ENCODE measurements around the gene CCZ1B.
"Not testable (repeated sequence)": the region's sequence is repeated elsewhere in the genome, so short reads cannot be mapped to it uniquely, and the experiment has no call there.

The CCZ1B gene

DNA sequence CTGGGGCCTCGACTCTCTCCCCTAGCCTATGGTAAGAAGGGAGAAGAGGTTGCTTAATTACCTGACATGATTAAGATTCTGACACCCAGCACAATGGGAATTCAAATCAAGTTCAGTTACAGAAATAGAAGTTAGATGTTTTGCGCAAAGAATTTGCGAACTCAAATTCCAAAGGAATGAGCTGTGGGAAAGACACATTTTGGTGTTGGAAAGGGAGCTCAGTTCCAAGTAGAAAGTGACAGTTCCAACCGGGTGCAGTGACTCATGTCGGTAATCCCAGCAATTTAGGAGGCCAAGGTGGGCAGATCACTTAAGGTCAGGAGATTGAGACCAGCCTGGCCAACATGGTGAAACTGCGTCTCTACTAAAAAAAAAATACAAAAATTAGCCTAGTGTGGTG is 4.0 kb upstream of the CCZ1B start:
- not testable (repeated sequence) for DNase-seq

DNA sequence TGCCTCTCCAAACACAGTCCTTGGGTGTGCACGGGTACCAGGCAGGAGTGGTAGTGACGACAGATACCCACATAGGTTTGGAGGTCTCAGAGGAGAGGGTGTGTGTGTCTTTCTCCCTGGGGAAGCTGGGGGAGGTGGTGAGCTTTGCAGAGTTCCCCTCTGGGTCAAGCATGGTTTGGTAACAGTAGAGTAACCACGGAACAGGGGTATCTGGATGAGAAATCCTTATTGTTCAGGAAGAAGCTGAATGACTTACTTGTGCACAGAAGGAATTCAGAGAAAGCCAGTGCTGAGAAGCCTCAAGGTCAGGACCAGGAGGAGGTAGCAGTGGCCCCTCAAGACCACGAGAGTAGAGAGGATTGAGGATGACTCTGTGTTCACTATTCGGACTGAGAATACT is 3.5 kb upstream of the CCZ1B start:
- not testable (repeated sequence) for DNase-seq

- not testable (repeated sequence) for DNase-seq
These were observed 1.1 kb upstream of the CCZ1B start for GRCh38 chr7:6827180-6827579.

DNA sequence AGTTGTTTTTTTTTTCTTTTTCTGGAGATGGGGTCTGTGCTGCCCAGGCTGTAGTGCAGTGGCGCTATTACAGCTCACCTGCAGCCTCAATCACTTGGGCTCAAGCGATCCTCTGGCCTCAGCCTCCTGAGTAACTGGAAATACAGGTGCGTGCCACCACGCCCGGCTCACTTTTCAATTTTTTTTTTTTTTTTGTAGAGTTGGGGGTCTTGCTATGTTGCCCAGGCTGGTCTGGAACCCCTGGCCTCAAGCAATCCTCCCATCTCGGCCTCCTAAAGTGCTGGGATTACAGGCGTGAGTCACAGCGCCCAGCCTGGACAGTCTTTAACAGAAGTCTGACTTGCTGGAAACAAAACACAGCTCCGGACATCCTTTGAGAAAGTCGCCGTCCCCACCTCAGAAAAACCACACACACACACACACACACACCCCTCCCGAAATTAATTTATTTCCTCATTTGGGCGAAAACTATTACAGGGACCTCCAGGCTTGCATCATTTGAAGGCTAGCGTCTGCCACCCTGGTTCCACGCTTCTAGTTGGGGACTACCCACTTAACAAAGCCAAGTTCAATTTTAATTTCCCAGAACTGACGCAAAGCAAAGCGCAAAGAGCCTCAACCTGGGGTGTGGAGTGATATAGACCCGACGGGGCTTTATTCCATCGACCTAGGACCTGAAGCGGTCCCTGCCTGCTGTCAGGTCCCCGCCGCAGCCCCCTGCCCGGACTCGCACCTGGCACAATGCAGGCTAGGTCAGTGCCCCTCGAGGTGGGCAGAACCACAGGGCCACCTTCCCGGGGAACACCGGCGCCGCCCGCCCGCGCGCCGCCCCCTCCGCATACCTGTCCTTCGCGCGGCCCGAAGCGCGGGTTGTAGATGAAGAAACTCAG is 594 bp downstream of the CCZ1B start:
- not testable (repeated sequence) for DNase-seq

GRCh38 chr7:6821622-6822021 is 4.5 kb downstream of the CCZ1B start:
- DNase-seq: not testable (repeated sequence)

DNA sequence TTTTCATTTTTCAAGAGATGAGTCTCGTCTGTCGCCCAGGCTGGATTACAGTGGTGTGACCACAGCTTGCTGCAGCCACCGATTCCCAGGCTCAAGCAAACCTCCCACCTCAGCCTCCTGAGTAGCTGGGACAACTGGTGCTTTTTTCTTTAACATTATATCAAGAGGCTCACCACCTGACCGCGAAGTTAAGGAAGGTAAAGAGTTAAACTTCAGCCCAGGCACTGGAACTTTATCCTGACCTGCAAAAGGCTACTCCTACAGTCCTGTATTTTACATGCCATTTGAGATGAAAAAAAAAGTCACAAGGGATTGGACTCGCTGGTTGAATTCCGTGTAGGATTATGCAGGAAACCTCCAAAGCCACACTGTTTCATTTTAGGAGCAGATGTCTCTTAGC is 10.6 kb downstream of the CCZ1B start:
- not testable (repeated sequence) for DNase-seq

DNA sequence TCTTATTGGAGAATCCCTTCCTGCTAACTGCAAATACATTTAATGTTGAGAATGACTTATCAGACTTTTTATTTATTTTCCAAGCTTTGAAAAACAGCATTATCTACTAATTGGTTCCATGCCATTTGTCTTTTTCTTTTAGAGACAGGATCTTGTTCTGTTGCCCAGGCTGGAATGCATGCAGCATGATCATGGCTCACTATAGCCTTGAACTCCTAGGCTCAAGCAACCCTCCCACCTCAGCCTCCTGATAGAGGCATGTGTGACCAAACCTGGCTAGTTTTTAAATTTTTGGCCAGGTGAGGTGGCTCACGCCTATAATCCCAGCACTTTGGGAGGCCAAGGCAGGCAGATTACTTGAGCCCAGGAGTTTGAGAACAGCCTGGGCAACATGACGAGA is 13.1 kb downstream of the CCZ1B start:
- DNase-seq: not testable (repeated sequence)

GRCh38 chr7:6807959-6808358 is 18.1 kb downstream of the CCZ1B start:
- DNase-seq: not testable (repeated sequence)

DNA sequence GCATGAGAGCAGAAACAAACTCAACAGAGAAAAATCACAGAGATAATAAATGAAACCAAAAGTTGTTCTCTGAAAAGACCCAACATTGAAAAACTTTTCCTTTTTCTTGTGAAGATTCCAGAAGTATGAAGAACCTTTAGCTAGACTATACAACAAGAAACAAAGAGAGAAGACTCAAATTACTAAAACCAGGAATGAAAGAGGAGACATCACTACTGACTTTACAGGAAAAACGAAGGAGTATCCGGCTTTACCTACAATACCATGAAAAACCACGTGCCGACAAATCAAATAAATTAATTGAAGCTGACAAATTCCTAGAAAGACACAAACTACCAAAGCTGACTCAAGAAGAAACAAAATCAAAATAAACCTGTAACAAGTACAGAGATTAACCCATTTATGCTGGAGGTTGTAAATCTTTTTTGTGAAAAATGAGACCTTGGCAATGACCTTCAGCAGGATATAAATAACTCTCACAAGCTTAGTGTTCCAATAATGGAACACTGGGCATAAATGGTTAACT is 18.6 kb downstream of the CCZ1B start:
- not testable (repeated sequence) for DNase-seq

DNA sequence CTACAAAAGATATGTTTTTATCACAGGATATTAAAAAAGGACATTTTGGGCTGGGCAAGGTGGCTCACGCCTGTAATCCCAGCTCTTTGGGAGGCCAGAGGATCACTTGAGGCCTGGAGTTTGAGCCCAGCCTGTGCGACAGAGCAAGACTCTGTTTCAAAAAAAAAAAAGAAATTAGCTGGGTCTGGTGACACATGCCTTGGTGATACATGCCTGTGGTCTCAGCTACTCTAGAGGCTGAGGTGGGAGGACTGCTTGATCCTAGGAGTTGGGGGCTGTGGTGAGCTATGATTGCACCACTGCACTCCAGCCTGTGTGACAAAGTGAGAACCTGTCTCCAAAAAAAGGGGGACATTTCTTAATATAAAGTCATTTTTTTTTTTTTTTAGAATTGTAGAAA is 25.7 kb downstream of the CCZ1B start:
- DNase-seq: not testable (repeated sequence)

GRCh38 chr7:6799887-6800286 is 26.2 kb downstream of the CCZ1B start:
- DNase-seq: not testable (repeated sequence)

- DNase-seq: not testable (repeated sequence)
These were observed 28.0 kb downstream of the CCZ1B start for GRCh38 chr7:6798047-6798446.

- not testable (repeated sequence) for DNase-seq
These were observed 28.9 kb downstream of the CCZ1B start for GRCh38 chr7:6797218-6797617.

DNA sequence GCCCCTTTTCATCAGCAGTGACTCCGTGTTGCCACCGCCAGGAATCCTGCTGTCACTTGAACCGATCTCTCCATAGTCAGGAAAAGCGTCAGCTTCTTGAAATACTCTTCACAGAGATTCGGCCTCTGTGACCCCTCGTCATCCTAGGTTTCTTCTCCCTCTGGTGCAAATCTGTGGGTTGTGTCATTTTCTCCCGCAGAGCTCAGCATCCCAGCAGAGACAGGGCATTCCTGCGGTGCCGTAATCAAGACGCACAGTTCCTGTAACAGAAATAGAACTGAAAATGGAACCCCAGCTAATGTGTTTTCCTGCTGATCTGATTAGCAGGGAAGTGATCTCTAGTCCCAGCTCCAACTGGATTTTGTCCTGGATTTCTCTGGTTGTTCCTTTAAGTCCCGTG is 31.8 kb downstream of the CCZ1B start:
- not testable (repeated sequence) for DNase-seq

- not testable (repeated sequence) for DNase-seq
These were observed 33.8 kb downstream of the CCZ1B start for GRCh38 chr7:6792113-6792872.

GRCh38 chr7:6789353-6789752 is 36.7 kb downstream of the CCZ1B start:
- not testable (repeated sequence) for DNase-seq

DNA sequence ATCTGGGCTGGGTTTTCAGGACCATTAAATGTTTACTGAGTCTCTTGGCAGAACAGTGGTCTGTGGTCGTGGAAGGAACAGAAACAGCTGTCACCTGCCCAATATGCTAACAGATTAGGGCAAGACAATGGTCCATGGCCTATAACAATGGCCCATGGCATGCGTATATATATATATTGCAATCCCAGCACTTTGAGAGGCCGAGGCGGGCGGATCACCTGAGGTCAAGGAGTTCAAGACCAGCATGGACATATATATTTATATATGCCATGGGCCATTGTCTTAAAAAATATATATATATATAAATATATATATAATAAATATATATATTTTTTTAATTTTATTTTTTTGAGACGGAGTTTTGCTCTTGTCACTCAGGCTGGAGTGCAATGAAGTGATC is 44.5 kb downstream of the CCZ1B start:
- DNase-seq: not testable (repeated sequence)

- DNase-seq: not testable (repeated sequence)
These were observed 64.9 kb downstream of the CCZ1B start for GRCh38 chr7:6761186-6761585.

- DNase-seq: not testable (repeated sequence)
These were observed 72.1 kb downstream of the CCZ1B start, which contains the start of gene RSPH10B2 for GRCh38 chr7:6753964-6754363. TSS of gene RSPH10B2 (plus strand) at chr7:6754103. CDS start at chr7:6757678, 3,575 bp downstream.

DNA sequence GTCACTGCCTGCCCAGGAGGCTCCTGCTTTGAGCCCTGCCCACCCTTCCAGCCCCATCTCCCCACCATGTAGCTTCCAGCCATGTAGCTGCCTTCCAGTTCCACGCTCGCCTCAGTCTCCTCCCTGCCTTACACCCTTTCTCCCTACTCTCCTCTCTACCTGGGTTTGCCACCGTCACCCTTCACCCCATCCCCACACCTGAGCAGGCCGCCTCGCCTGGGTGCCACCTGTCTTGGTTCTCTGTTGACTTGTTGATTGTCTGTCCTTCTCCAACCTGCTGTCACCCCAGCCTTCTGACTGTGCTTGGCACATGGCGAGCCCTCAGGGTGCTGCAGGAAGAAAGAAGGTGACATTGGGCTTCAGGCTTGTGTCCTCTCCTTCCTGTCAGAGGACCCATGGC is 75.9 kb downstream of the CCZ1B start:
- DNase-seq: not testable (repeated sequence)

- DNase-seq: not testable (repeated sequence)
These were observed 76.7 kb downstream of the CCZ1B start for GRCh38 chr7:6749335-6749734.

Measured in NCI-H187 (cell line).